RWPE2 (cell line): Measurements from ENCODE around the gene KMT2D.
"Not testable (repeated sequence)": the region's sequence is repeated elsewhere in the genome, so short reads cannot be mapped to it uniquely, and the experiment has no call there.

Experiments used
- ATAC-seq: fragments of 200-7000 bp; cut with Tn5 transposase; 3 replicates; pipeline ENCODE4 v1.9.1; 2021; ENCODE audit warnings: low read depth
- DNase-seq: peaks from one replicate; pipeline ENCODE4 v3.0.0-alpha.2; 2020; ENCODE audit warnings: low spot score
- H3K27ac ChIP-seq: fragments of 450-650 bp; 2 replicates; pipeline ENCODE4 v1.5.1; 2017; ENCODE audit warnings: mild to moderate bottlenecking; ENCODE audit not compliant: poor library complexity, severe bottlenecking
- H3K27me3 ChIP-seq: fragments of 250-450 bp; sonication (Bioruptor Pico); 2 replicates; pipeline ENCODE4 v1.5.1; 2021; ENCODE audit warnings: mild to moderate bottlenecking, moderate library complexity; ENCODE audit not compliant: insufficient read depth, poor library complexity, severe bottlenecking
- H3K36me3 ChIP-seq: fragments of 250-450 bp; sonication (Bioruptor Pico); 2 replicates; pipeline ENCODE4 v1.5.1; 2020; ENCODE audit warnings: low read depth, mild to moderate bottlenecking, moderate library complexity
- H3K4me1 ChIP-seq: fragments of 250-450 bp; sonication (Bioruptor Pico); 2 replicates; pipeline ENCODE4 v1.5.1; 2021; ENCODE audit warnings: mild to moderate bottlenecking, moderate library complexity; ENCODE audit not compliant: insufficient read depth, poor library complexity, severe bottlenecking
- H3K4me3 ChIP-seq: fragments of 250-450 bp; sonication (Bioruptor Pico); 2 replicates; pipeline ENCODE4 v1.5.1; 2021; ENCODE audit warnings: mild to moderate bottlenecking, moderate library complexity; ENCODE audit not compliant: severe bottlenecking
- H3K9me3 ChIP-seq: fragments of 250-450 bp; sonication (Bioruptor Pico); 2 replicates; pipeline ENCODE4 v1.5.1; 2021; ENCODE audit warnings: mild to moderate bottlenecking, moderate library complexity; ENCODE audit not compliant: severe bottlenecking
- TF ChIP-seq, protein P1 (sequence below): fragments of 450-650 bp; IDR thresholded peaks from one replicate; pipeline ENCODE4 v1.5.1; 2017; ENCODE audit warnings: mild to moderate bottlenecking, moderate library complexity; ENCODE audit not compliant: poor library complexity, severe bottlenecking

Gene KMT2D

GRCh38 chr12:49064767-49065152 lies 4.2 kb upstream of the KMT2D start:
- ATAC-seq: no peak
- TF ChIP-seq, protein P1, sequence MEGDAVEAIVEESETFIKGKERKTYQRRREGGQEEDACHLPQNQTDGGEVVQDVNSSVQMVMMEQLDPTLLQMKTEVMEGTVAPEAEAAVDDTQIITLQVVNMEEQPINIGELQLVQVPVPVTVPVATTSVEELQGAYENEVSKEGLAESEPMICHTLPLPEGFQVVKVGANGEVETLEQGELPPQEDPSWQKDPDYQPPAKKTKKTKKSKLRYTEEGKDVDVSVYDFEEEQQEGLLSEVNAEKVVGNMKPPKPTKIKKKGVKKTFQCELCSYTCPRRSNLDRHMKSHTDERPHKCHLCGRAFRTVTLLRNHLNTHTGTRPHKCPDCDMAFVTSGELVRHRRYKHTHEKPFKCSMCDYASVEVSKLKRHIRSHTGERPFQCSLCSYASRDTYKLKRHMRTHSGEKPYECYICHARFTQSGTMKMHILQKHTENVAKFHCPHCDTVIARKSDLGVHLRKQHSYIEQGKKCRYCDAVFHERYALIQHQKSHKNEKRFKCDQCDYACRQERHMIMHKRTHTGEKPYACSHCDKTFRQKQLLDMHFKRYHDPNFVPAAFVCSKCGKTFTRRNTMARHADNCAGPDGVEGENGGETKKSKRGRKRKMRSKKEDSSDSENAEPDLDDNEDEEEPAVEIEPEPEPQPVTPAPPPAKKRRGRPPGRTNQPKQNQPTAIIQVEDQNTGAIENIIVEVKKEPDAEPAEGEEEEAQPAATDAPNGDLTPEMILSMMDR: no peak
- Histone ChIP-seq H3K9me3 (no peaks in the 10 kb centered on the region), H3K36me3 (no peaks in the 10 kb centered on the region), H3K27me3 (no peaks in the 10 kb centered on the region), H3K27ac (no peak overlapping the region), H3K4me3 (no peak overlapping the region), H3K4me1 (peaks cover 3% of the 10 kb centered on the region)
- DNase-seq: no peak

DNA sequence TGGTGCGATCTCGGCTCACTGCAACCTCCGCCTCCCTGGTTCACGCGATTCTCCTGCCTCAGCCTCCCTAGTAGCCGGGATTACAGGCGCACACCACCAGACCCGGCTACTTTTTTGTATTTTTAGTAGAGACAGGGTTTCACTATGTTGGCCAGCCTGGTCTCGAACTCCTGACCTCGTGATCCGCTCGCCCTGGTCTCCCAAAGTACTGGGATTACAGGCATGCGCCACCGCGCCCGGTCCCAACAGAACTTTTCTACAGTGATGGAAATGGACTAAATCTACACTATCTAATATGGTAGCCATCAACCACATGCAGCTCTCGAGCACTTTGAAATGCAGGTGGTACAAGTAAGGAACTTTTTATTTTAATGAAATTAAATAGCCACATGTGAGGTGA lies 1.3 kb upstream of the KMT2D start:
- not testable (repeated sequence) for H3K4me3 ChIP-seq, DNase-seq, ATAC-seq, H3K9me3 ChIP-seq, H3K27ac ChIP-seq, H3K27me3 ChIP-seq, H3K36me3 ChIP-seq
- H3K4me1 ChIP-seq: peaks cover 11% of the 10 kb centered on the region

DNA sequence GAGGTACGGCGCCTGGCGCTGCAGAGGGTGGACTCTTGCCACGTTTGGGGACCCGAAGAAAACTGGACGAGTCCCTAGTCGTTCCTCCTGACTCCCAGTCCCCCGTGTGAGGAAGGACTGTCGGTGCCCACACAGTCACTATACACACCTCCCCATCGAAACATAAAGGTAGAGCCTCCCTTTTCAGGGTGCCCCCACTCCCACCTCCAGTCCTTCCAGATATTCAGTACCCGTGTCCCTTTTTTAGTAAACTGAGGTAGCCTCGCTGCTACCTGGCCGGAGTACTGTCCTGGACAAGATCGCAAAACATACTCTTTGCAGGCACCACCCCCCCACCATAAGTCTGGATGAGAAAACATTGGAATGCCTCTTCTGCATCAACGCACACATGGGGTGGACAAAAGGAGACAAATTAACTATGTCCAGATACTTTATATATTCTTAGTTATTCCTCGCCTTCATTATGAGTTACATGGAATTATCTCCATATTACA lies 610 bp upstream of the KMT2D start:
- Histone ChIP-seq H3K27ac (peak overlapping the region; percentile 65), H3K36me3 (peaks cover 11% of the 10 kb centered on the region), H3K27me3 (no peaks in the 10 kb centered on the region), H3K4me3 (peak overlapping the region; percentile 77), H3K9me3 (no peaks in the 10 kb centered on the region), H3K4me1 (peaks cover 11% of the 10 kb centered on the region)
- no peak for DNase-seq
- TF ChIP-seq, protein P1: no peak
- no peak for ATAC-seq

DNA sequence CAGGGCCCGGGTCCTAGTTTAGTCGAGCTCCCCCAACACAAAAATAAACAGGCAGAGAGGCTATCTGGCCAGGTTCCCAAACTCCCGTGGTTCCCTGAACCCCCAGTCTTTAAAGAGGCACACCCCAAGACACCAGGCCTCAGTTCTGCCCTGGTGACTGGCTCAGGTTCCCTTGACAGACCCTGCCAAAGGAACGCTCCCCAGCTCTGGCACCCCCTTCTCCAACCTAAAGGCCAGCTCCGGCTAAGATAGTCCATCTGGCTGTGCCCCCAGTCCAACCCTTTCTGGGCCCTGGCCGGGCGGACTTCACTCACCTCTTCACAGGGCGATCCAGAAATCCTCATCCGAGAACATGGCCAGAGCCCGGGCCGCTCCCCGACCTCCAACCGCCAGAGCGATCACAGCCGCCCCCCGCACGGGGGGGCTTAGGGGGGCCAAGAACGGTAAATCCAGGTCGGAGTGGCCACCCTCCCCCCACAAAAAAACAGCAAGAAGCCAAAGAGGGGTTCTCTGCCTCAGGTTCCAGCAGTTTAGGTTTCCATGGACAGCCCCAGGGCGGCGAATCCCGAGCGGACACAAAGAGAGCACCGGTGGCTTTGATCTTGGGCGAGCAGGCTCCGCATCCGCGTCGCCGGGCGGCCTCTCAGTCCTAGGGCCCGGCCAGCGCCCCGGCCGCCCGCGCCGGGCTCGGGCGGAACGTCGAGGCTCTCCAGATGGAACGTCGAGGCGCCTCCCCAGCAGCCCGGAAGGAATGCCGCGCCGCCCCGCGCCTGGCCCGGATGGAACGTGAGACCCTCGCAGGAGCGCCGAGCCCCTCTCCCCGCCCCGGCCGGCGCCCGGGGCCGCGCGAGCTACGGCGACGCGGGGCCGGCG lies 1.1 kb downstream of the KMT2D start:
- no peaks in the 10 kb centered on the region for H3K27me3 ChIP-seq
- TF ChIP-seq, protein P1: no peak
- DNase-seq (no peak), ATAC-seq (0 out of 3 replicates have a peak, but pooled peaks have one; percentile 3)
- H3K4me3 ChIP-seq: peak overlapping the region; percentile 77
- peaks cover 25% of the 10 kb centered on the region for H3K36me3 ChIP-seq
- H3K9me3 ChIP-seq: no peaks in the 10 kb centered on the region
- H3K27ac ChIP-seq: peak overlapping the region; percentile 65
- H3K4me1 ChIP-seq: peaks cover 11% of the 10 kb centered on the region

DNA sequence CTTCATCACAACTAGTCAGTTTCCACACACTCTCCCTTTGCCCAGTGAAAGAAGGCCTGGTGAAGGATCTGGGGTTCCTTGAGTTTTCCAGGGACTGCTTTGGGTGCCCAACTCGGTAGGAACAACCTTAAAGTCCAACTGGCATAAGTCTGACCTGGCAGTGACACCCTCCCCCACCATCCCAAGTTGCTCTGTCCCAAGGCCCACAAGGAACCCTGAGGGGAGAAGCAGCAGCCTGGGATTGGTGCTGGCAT lies 1.6 kb downstream of the KMT2D start:
- DNase-seq (no peak), ATAC-seq (no peak)
- H3K4me1 ChIP-seq: peaks cover 11% of the 10 kb centered on the region
- peaks cover 31% of the 10 kb centered on the region for H3K36me3 ChIP-seq
- TF ChIP-seq, protein P1: no peak
- peak overlapping the region; percentile 65 for H3K27ac ChIP-seq
- no peaks in the 10 kb centered on the region for H3K27me3 ChIP-seq
- H3K9me3 ChIP-seq: no peaks in the 10 kb centered on the region
- peak overlapping the region; percentile 77 for H3K4me3 ChIP-seq
